ENCODE results near the gene EME2.

Gene EME2

DNA sequence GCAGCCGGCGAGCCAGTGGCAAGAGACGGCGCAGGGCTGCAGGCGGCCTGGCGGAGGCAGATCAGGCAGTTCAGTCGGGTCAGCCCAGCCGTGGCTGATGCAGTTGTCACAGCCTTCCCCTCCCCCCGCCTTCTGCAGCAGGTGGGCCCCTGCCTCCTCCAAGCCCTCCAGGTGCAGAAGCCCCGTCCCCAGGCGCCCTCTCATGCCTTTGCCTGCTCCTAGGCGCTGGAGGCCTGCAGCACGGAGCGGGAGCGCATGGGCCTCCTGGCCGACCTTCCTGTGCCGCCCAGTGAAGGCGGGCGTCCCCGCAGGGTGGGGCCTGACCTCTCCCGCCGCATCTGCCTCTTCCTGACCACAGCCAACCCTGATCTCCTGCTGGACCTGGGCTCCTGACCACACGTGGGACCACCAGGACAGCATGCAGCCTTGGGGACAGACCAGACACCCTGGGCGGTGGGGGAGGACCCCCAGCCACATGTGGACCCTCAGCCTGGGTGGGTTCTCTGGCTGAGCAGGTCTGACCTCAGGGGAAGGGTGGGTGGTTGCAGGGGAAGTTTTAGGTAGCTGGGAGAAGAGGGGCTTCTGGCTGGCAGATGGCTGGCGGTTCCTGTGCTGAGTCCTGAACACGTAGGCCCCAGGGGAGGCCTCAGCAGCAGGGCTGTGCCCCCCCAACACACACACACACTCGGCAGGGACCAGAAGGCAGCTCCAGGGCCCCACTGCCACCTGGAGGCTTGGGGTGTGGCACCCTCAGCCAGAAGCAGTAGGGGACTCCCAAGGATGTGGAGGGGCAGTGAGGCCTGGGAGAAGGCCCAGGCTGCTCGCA lies 3.4 kb downstream of the EME2 start:
- WGBS, 2 donors (ENCODE audit: extremely low coverage in 2 of 2, insufficient read length in 2 of 2, insufficient replicate concordance in 1 of 2) = no CpG with 5 or more reads among the region's 28 CpGs
- H3K18ac ChIP-seq (ENCODE audit: low read length) = no peak overlapping the region
- peak overlapping the region; percentile 66 for H2BK5ac ChIP-seq (ENCODE audit: low read length)
- no peak overlapping the region for H2AK5ac ChIP-seq (ENCODE audit: low read depth, low read length)
- H3K9me3 ChIP-seq (replicated peaks in 1 of 2; ENCODE audit: control insufficient read depth in 2 of 2, insufficient read depth in 1 of 2, low read depth in 1 of 2, low read length in 2 of 2) = no peaks in the 10 kb centered on the region
- no peak overlapping the region for H2BK15ac ChIP-seq (ENCODE audit: low read length)
- peaks cover 32 to 69% of the 10 kb centered on the region in 2 donors for H3K36me3 ChIP-seq (replicated peaks in 1 of 2; ENCODE audit: control insufficient read depth in 2 of 2, insufficient read depth in 2 of 2, low read length in 2 of 2)
- no peaks in the 10 kb centered on the region for H3K27me3 ChIP-seq (ENCODE audit: control insufficient read depth in 3 of 3, insufficient read depth in 3 of 3, low read depth in 1 of 3, low read length in 3 of 3)
- peaks cover 9 to 14% of the 10 kb centered on the region in 2 donors for H3K4me1 ChIP-seq (ENCODE audit: control insufficient read depth in 2 of 2, insufficient read depth in 1 of 2, low read depth in 1 of 2, low read length in 2 of 2)
- H3K79me1 ChIP-seq (ENCODE audit: low read depth, low read length) = peaks cover 35% of the 10 kb centered on the region
- peak overlapping the region; percentile 44 for H3K9ac ChIP-seq (ENCODE audit: low read depth, low read length, poor library complexity)
- no peak overlapping the region for H3K14ac ChIP-seq (ENCODE audit: low read length)
- peak overlapping the region; percentile 91 for H3K23ac ChIP-seq (ENCODE audit: low read depth, low read length, poor library complexity)
- no peak overlapping the region for H3K4me3 ChIP-seq (ENCODE audit: low read length in 2 of 2)
- H3K4me2 ChIP-seq (ENCODE audit: insufficient read depth, low read length, poor library complexity, severe bottlenecking) = no peak overlapping the region
- no peak overlapping the region for H2AFZ ChIP-seq (ENCODE audit: low read length)
- H2BK120ac ChIP-seq (ENCODE audit: low read depth, low read length) = no peak overlapping the region
- no peak overlapping the region for H3K27ac ChIP-seq (replicated peaks; ENCODE audit: low read length)
- H4K91ac ChIP-seq (ENCODE audit: low read depth, low read length, poor library complexity) = no peak overlapping the region
- no peak overlapping the region for H3K4ac ChIP-seq (ENCODE audit: low read length)
- H2BK12ac ChIP-seq (ENCODE audit: low read length) = no peak overlapping the region
- DNase-seq (ENCODE audit: low spot score) = no peak
- no peak overlapping the region for H4K8ac ChIP-seq (ENCODE audit: low read depth, low read length)

DNA sequence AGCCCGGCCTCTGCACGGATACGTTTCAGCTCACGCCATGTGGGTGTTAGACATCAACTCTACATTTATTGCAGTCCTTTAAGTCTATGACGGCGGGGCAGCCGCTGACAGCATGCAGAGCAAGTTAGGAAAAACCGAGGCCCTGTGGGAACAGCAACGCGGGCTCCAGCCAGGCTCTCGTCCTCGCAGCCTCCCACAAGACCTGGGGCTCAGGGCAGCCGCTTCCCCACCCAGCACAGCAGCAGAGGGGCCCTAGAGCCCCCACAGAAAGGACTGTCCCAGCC lies 4.0 kb downstream of the EME2 start:
- H3K4ac ChIP-seq (ENCODE audit: low read length) = no peak overlapping the region
- peaks cover 12 to 17% of the 10 kb centered on the region in 2 donors for H3K4me1 ChIP-seq (ENCODE audit: control insufficient read depth in 2 of 2, insufficient read depth in 1 of 2, low read depth in 1 of 2, low read length in 2 of 2)
- no peak overlapping the region for H3K4me2 ChIP-seq (ENCODE audit: insufficient read depth, low read length, poor library complexity, severe bottlenecking)
- no peak overlapping the region for H3K27ac ChIP-seq (replicated peaks; ENCODE audit: low read length)
- peaks cover 39% of the 10 kb centered on the region for H3K79me1 ChIP-seq (ENCODE audit: low read depth, low read length)
- H3K4me3 ChIP-seq (ENCODE audit: low read length in 2 of 2) = no peak overlapping the region
- no peak overlapping the region for H3K18ac ChIP-seq (ENCODE audit: low read length)
- peaks cover 32 to 70% of the 10 kb centered on the region in 2 donors for H3K36me3 ChIP-seq (replicated peaks in 1 of 2; ENCODE audit: control insufficient read depth in 2 of 2, insufficient read depth in 2 of 2, low read length in 2 of 2)
- H3K9ac ChIP-seq (ENCODE audit: low read depth, low read length, poor library complexity) = no peak overlapping the region
- no peak overlapping the region for H2AFZ ChIP-seq (ENCODE audit: low read length)
- H2BK5ac ChIP-seq (ENCODE audit: low read length) = no peak overlapping the region
- H2AK5ac ChIP-seq (ENCODE audit: low read depth, low read length) = no peak overlapping the region
- no peak for DNase-seq (ENCODE audit: low spot score)
- no peak overlapping the region for H4K8ac ChIP-seq (ENCODE audit: low read depth, low read length)
- no peak overlapping the region for H2BK15ac ChIP-seq (ENCODE audit: low read length)
- no peak overlapping the region for H4K91ac ChIP-seq (ENCODE audit: low read depth, low read length, poor library complexity)
- no peak overlapping the region for H3K14ac ChIP-seq (ENCODE audit: low read length)
- no peak overlapping the region for H2BK120ac ChIP-seq (ENCODE audit: low read depth, low read length)
- H2BK12ac ChIP-seq (ENCODE audit: low read length) = no peak overlapping the region
- H3K27me3 ChIP-seq (ENCODE audit: control insufficient read depth in 3 of 3, insufficient read depth in 3 of 3, low read depth in 1 of 3, low read length in 3 of 3) = no peaks in the 10 kb centered on the region
- H3K9me3 ChIP-seq (replicated peaks in 1 of 2; ENCODE audit: control insufficient read depth in 2 of 2, insufficient read depth in 1 of 2, low read depth in 1 of 2, low read length in 2 of 2) = no peaks in the 10 kb centered on the region
- no CpG with 5 or more reads among the region's 13 CpGs for WGBS, 2 donors (ENCODE audit: extremely low coverage in 2 of 2, insufficient read length in 2 of 2, insufficient replicate concordance in 1 of 2)
- peak overlapping the region; percentile 85 for H3K23ac ChIP-seq (ENCODE audit: low read depth, low read length, poor library complexity)

DNA sequence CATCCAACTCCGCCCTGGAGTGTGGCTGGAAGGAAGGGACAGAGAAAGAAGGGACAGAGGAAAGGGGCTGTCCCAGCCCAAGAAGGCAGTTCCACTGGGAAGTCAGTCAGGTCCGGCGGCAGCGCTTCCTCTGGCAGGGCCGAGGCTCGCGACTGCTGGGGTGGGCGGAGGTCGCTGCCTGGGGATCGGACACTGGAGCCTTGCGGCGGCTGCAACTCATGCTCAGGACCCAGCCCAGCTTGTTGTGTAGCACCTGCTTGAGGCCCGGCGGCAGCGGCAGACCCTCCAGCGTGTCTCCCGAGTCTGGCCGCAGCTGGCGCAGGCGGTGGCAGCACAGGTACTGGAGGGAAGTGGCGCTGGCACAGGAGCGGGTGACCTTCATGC lies 4.4 kb downstream of the EME2 start:
- Histone ChIP-seq H3K27ac (replicated peaks; ENCODE audit: low read length) (no peak overlapping the region), H3K4me1 (ENCODE audit: control insufficient read depth in 2 of 2, insufficient read depth in 1 of 2, low read depth in 1 of 2, low read length in 2 of 2) (peaks cover 10 to 16% of the 10 kb centered on the region in 2 donors), H2BK12ac (ENCODE audit: low read length) (no peak overlapping the region), H3K18ac (ENCODE audit: low read length) (no peak overlapping the region), H3K4ac (ENCODE audit: low read length) (no peak overlapping the region), H3K9me3 (replicated peaks in 1 of 2; ENCODE audit: control insufficient read depth in 2 of 2, insufficient read depth in 1 of 2, low read depth in 1 of 2, low read length in 2 of 2) (no peaks in the 10 kb centered on the region), H2BK15ac (ENCODE audit: low read length) (no peak overlapping the region), H3K14ac (ENCODE audit: low read length) (no peak overlapping the region), H3K4me2 (ENCODE audit: insufficient read depth, low read length, poor library complexity, severe bottlenecking) (no peak overlapping the region), H3K9ac (ENCODE audit: low read depth, low read length, poor library complexity) (no peak overlapping the region), H2AFZ (ENCODE audit: low read length) (no peak overlapping the region), H2AK5ac (ENCODE audit: low read depth, low read length) (peak overlapping the region; percentile 61), H3K36me3 (replicated peaks in 1 of 2; ENCODE audit: control insufficient read depth in 2 of 2, insufficient read depth in 2 of 2, low read length in 2 of 2) (peaks cover 32 to 67% of the 10 kb centered on the region in 2 donors), H3K4me3 (ENCODE audit: low read length in 2 of 2) (no peak overlapping the region), H2BK5ac (ENCODE audit: low read length) (no peak overlapping the region), H2BK120ac (ENCODE audit: low read depth, low read length) (no peak overlapping the region), H3K27me3 (ENCODE audit: control insufficient read depth in 3 of 3, insufficient read depth in 3 of 3, low read depth in 1 of 3, low read length in 3 of 3) (no peaks in the 10 kb centered on the region), H4K91ac (ENCODE audit: low read depth, low read length, poor library complexity) (no peak overlapping the region), H3K23ac (ENCODE audit: low read depth, low read length, poor library complexity) (peak overlapping the region; percentile 85), H4K8ac (ENCODE audit: low read depth, low read length) (no peak overlapping the region), H3K79me1 (ENCODE audit: low read depth, low read length) (peaks cover 39% of the 10 kb centered on the region)
- no peak for DNase-seq (ENCODE audit: low spot score)
- no CpG with 5 or more reads among the region's 22 CpGs for WGBS, 2 donors (ENCODE audit: extremely low coverage in 2 of 2, insufficient read length in 2 of 2, insufficient replicate concordance in 1 of 2)

DNA sequence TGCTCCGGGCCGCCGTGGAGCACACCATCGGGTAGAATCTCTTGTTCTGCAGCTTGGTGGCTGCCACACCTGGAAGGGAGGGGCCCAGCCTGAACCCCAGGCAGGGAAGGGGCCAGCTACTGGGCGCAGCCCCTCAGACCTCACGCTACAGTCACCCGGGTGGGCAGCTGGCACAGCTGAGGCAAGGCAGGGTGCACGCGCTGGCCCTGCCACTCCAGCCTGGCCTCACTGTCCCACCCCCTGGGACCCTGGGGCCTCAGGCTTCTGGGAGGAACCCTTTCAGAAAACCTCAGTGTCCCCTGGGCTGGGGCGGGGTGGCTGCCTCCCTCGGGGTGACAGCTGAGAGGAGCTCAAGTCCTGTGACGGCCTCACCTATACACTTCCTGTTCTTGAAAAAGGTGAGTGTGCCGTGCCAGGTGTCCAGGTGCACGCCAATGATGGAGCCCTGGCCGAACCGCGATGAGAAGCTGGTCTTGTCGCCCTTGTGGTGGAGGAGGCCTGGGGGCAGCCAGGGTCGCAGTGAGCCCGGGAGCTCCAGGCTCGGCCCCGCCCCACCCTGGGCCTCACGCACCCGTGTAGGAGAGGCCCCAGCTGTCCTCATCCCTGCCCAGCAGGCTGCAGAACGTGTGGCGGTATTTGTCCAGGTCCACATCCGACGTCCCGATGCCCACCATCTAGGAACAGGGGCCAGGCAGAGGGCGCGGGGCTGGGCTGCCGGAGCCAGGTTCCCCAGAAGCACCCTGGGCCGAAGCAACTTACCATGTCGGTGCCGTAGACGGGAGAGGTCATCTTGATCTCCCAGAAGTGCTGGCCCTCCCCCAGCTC lies 5.0 kb downstream of the EME2 start:
- H3K14ac ChIP-seq (ENCODE audit: low read length) = no peak overlapping the region
- H2BK12ac ChIP-seq (ENCODE audit: low read length) = no peak overlapping the region
- H2BK120ac ChIP-seq (ENCODE audit: low read depth, low read length) = no peak overlapping the region
- no peaks in the 10 kb centered on the region for H3K27me3 ChIP-seq (ENCODE audit: control insufficient read depth in 3 of 3, insufficient read depth in 3 of 3, low read depth in 1 of 3, low read length in 3 of 3)
- peak overlapping the region; percentile 85 for H3K23ac ChIP-seq (ENCODE audit: low read depth, low read length, poor library complexity)
- H4K8ac ChIP-seq (ENCODE audit: low read depth, low read length) = no peak overlapping the region
- no peak overlapping the region for H3K27ac ChIP-seq (replicated peaks; ENCODE audit: low read length)
- no peak overlapping the region for H2AFZ ChIP-seq (ENCODE audit: low read length)
- H2AK5ac ChIP-seq (ENCODE audit: low read depth, low read length) = no peak overlapping the region
- H2BK15ac ChIP-seq (ENCODE audit: low read length) = no peak overlapping the region
- peaks cover 32 to 65% of the 10 kb centered on the region in 2 donors for H3K36me3 ChIP-seq (replicated peaks in 1 of 2; ENCODE audit: control insufficient read depth in 2 of 2, insufficient read depth in 2 of 2, low read length in 2 of 2)
- H4K91ac ChIP-seq (ENCODE audit: low read depth, low read length, poor library complexity) = no peak overlapping the region
- H3K79me1 ChIP-seq (ENCODE audit: low read depth, low read length) = peaks cover 37% of the 10 kb centered on the region
- H3K4me1 ChIP-seq (ENCODE audit: control insufficient read depth in 2 of 2, insufficient read depth in 1 of 2, low read depth in 1 of 2, low read length in 2 of 2) = peaks cover 7 to 15% of the 10 kb centered on the region in 2 donors
- DNase-seq (ENCODE audit: low spot score) = no peak
- no peaks in the 10 kb centered on the region for H3K9me3 ChIP-seq (replicated peaks in 1 of 2; ENCODE audit: control insufficient read depth in 2 of 2, insufficient read depth in 1 of 2, low read depth in 1 of 2, low read length in 2 of 2)
- no peak overlapping the region for H3K18ac ChIP-seq (ENCODE audit: low read length)
- no peak overlapping the region for H3K9ac ChIP-seq (ENCODE audit: low read depth, low read length, poor library complexity)
- H3K4me3 ChIP-seq (ENCODE audit: low read length in 2 of 2) = no peak overlapping the region
- H2BK5ac ChIP-seq (ENCODE audit: low read length) = no peak overlapping the region
- no CpG with 5 or more reads among the region's 36 CpGs for WGBS, 2 donors (ENCODE audit: extremely low coverage in 2 of 2, insufficient read length in 2 of 2, insufficient replicate concordance in 1 of 2)
- H3K4me2 ChIP-seq (ENCODE audit: insufficient read depth, low read length, poor library complexity, severe bottlenecking) = no peak overlapping the region
- no peak overlapping the region for H3K4ac ChIP-seq (ENCODE audit: low read length)

Measured in neuronal stem cell (in vitro differentiated cells).